Measurements from ENCODE around the gene GRIA4.
"Not testable (repeated sequence)": the region's sequence is repeated elsewhere in the genome, so short reads cannot be mapped to it uniquely, and the experiment has no call there.

The GRIA4 gene

DNA sequence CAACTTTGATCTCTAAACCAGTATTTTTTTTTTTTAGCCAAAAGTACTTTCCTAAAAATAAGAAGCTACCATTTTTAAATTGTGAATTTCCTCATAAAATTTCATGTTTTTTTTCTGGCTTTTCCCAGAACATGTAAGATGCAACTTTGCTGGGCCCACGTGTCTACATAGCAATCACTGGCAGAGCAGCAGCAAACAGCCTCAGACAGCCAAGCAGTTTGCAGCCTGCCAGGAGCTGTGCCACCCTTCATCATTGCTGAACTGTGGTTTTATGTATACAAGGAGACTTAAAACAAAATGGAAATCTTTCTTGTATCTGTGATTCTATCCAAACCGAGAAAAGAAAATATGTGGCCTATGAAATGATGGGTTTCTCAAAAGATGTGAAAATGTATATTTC lies 110.2 kb downstream of the GRIA4 start:
- no peak for DNase-seq

- DNase-seq, result no peak
Measured at GRCh38 chr11:105723269-105723668, 113.4 kb downstream of the GRIA4 start.

GRCh38 chr11:105732611-105733010 lies 122.7 kb downstream of the GRIA4 start:
- DNase-seq, result no peak

GRCh38 chr11:105734426-105734825 lies 124.6 kb downstream of the GRIA4 start:
- no peak for DNase-seq

DNA sequence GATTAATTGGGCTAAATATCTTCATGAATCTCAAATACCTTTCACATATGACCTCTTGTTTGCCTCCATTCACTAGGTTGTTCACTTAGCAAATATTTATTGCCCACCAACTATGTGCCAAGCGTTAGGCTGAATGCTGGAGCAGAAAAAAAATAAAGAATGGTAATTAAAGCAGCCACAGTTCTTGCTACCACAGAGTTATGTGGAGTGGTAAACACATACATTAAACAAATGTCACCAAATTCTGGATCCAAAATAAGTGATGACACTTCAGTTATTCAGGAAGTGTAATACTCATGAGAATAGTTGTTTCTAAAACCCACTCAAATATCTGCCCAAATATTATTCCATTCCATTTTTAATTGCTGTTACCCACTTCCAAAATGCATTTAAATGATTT lies 128.4 kb downstream of the GRIA4 start:
- no peak for DNase-seq

- DNase-seq, result no peak
Measured at GRCh38 chr11:105738986-105739795, 129.3 kb downstream of the GRIA4 start.

GRCh38 chr11:105740164-105740903 lies 130.5 kb downstream of the GRIA4 start:
- no peak for DNase-seq

- no peak for DNase-seq
Measured at GRCh38 chr11:105741488-105742020, 131.7 kb downstream of the GRIA4 start.

- DNase-seq, result no peak
Measured at GRCh38 chr11:105754260-105754659, 144.4 kb downstream of the GRIA4 start.

DNA sequence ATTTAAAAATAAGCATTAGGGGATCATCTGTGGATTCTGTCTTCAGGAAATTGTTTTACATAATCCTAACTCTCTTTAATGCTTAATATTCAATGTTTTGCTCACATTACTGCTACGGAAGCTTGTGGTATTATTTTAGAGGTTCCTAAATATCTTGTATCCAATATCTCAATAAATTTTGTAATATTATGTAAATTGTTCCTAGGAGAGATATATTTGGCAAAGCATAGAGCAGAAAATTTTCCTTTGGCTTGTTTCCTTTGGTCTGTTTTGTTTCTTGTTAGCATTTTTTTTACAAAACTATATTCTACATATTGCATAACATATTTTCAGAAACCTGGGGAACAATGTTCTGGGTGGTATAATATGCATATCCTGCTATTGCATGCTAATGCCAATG lies 144.8 kb downstream of the GRIA4 start:
- no peak for DNase-seq

DNA sequence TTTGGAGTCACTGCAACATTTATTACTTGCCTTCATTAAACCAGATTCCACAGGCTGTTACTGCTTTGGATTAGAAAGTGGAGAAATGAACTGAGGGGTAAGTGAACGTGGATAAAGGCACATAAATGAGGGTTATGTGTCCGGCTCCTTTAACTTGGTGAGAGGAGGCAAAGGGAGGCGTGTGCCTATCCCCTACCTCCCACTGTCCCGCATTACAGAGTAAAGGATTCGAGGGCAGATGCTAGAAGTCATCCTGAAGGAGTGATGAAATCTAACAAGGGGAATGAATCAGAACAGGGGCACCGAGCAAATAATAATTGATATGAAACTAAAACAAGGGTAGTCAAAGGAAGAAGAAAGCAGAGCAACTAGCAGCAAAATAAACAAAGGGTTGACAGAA lies 147.2 kb downstream of the GRIA4 start:
- DNase-seq, result no peak

GRCh38 chr11:105763594-105763993 lies 153.7 kb downstream of the GRIA4 start:
- no peak for DNase-seq

GRCh38 chr11:105767931-105768330 lies 158.1 kb downstream of the GRIA4 start:
- DNase-seq, result no peak

- no peak for DNase-seq
Measured at GRCh38 chr11:105769627-105770026, 159.8 kb downstream of the GRIA4 start.

GRCh38 chr11:105773452-105773851 lies 163.6 kb downstream of the GRIA4 start:
- not testable (repeated sequence) for DNase-seq

DNA sequence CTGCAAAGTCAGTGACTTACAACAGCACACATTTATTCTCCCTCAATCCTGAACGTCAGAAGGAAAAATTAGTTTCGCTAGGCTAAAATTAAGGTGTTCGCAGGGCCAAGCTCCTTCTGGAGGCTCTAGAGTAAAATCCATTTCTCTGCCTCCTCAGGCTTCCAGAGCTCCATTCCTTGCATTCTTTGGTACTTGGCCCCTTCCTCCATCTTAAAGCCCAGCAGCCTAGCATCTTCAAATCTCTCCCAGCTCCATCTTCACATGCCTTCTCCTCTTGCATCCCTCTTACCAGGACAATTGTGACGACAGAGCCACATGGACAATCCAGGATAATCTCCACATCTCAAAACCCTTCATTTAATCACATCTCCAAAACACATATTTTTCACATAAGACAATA lies 165.0 kb downstream of the GRIA4 start:
- DNase-seq, result no peak

DNA sequence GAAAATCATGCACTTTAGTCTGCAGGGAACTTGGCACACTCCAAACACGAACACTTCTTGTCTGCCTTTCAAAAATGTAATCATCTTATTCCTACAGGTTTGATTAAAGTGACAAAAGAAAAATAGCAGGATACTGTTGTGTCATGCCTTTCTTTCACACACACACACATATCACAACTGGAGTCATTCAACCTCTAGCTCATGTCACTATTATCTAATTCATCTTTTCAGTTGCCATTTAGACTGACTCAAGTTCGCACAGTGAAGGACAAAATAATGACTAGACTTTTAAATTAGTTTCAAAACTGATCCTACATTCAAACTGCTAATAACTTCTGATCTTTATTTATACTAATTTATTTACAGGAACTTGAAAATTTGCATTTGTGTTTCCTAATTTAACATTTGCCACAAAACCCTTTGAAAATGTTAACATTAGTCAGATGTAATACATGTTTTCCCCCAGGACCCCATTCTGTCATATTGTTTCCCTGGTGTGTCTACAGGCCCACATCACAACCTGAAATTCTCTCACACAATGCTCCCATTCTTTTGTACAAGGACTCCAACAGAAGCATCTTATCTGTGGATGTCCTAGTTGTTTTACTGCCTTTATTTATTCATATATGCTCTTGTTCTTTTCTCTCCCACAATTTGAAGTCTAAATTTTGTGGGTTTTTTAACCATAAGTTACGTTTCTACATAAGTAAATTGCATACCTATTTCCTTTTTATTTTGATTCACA lies 171.1 kb downstream of the GRIA4 start:
- DNase-seq, result no peak

GRCh38 chr11:105781807-105782206 lies 171.9 kb downstream of the GRIA4 start:
- no peak for DNase-seq

DNA sequence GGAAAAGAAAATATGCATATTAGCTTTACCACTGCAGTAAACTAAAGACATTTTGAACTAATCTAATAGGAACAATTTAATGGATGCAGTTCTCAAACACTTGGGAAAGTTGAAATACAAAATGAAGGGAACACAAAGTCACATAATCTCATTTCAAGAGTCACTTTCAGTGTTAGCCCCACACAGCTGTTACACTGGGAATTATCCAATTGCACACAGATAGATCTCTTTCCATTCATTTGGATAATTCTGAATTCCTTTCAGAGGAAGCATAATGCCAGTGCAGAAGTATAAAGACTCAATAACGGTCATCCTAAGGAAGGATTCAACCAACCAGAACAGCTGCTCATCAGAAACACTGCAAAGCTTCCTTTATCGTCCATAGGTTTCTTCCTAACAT lies 173.3 kb downstream of the GRIA4 start:
- DNase-seq, result no peak

DNA sequence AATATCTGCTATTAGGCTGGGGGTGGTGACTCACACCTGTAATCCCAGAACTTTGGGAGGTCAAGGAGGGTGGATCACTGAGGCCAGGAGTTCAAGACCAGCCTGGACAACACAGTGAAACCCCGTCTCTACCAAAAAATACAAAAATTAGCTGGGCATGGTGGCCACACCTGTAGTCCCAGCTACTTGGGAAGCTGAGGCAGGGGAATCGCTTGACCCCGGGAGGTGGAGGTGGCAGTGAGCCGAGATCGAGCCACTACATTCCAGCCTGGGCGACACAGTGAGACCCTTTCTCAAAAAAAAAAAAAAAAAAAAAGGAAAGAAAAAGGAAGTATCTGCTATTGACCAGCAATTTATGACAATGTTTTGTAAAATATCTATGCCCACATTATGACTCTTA lies 176.0 kb downstream of the GRIA4 start:
- DNase-seq, result not testable (repeated sequence)

DNA sequence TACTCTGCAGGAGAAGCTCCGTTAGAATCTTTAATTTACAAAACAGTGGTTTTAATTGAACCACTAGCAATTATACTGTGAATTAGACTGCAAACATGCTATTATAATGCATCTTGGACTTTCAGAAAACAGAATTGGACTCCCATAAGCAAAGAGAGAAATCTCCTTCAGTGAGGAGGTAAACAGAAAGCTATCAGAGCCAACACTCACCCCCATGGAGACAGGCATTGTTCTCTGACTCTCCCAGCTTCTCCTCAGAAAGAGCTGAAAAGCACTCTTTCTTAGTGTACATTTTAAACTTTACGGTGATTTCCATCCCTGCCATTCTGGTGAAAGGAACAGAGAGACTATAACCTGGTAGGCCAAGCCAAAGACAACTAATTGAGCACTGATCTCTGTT lies 176.9 kb downstream of the GRIA4 start:
- no peak for DNase-seq

DNA sequence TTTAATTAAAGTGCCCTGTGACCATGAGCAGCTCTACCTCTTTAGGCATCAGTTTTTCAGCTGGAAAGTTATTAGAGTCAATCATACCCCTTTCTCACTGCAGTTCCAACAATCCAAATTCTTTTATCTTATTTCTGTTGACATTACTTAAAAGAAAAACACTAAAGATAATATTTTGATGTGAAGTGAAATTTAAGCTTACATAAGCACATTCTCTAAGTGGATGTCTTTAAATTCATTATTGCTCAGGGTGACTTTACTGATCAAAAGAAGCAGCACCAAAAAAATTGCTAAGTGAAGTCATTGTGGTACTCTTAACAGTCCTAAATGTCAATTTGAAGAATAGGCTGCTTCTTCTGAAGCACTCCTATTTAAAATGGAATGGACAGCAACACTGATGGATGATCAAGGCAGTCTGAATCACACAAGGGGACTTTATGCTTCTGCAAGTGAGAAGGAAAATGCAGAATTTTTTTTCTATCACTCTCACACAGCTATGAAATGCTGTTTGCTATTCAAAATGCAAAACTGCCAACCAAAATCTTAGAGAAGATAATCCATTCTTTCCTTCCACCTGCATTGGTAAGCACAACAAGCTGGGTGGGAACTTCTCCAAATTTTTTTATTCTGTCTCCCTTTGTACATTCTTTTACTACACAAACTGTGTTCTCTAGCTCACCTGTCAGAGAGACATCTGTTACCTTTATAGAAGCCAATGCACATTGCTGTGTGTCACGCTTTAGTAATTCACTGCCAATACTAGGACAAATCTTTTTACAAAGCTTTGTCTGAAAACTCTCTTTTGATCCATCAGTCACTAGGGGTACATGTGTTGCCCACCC lies 179.9 kb downstream of the GRIA4 start:
- no peak for DNase-seq

Data from GOT3 (cell line).